Measurements from ENCODE around the gene FAM9A.

- TF ChIP-seq CTCF (IDR thresholded peaks at IDR 0.05) (no peak), POLR2A (IDR thresholded peaks at IDR 0.05) (no peak)
Measured at GRCh38 chrX:8803326-8803725, 2.1 kb upstream of the FAM9A start.

All from Peyer's patch (tissue), 4 donors.